Upper lobe of right lung (tissue), 1 donor: ENCODE results near the gene GLRX3. TPM values are rescaled to one million over a fixed set of nuclear protein-coding genes. Genes with fewer than 3 reads are reported as not detected.

ENCODE experiments used
- ATAC-seq: fragments of 200-7000 bp; cut with Tn5 transposase; one replicate; pipeline ENCODE4 v1.9.1; 2020; ENCODE audit warnings: mild to moderate bottlenecking, moderate library complexity
- DNase-seq: peaks from one replicate; pipeline ENCODE4 v3.0.0-alpha.2; 2020
- H3K27ac ChIP-seq: fragments of 200-600 bp; one replicate; pipeline ENCODE4 v1.8.0; 2022
- H3K27me3 ChIP-seq: fragments of 200-600 bp; one replicate; pipeline ENCODE4 v1.8.0; 2022; ENCODE audit warnings: mild to moderate bottlenecking
- H3K36me3 ChIP-seq: fragments of 200-600 bp; one replicate; pipeline ENCODE4 v1.8.0; 2022
- H3K4me1 ChIP-seq: fragments of 200-600 bp; one replicate; pipeline ENCODE4 v1.8.0; 2022
- H3K4me3 ChIP-seq: fragments of 200-600 bp; one replicate; pipeline ENCODE4 v1.8.0; 2022; ENCODE audit warnings: mild to moderate bottlenecking
- H3K9me3 ChIP-seq: fragments of 200-600 bp; one replicate; pipeline ENCODE4 v1.8.0; 2022
- CTCF ChIP-seq: fragments of 200-600 bp; IDR thresholded peaks from one replicate; pipeline ENCODE4 v1.8.0; 2022; ENCODE audit warnings: antibody characterized with exemption
- intact Hi-C: fragments of 100-400 bp; cut with DNase I; formaldehyde crosslinking; loops from one replicate; pipeline ENCODE4 v1.11.0; 2022
- total RNA-seq: library from RNA; stranded (reverse); fragmentation: NEBNext Ultra II Directional; extraction: Animal tissue kit (Norgen Biotek cat#: 25700); gene quantifications from one replicate; pipeline ENCODE4 v1.2.1, GENCODE V29; 2021
- donor health status: DM: no; HTN: yes; CAD: no; lungs with severe emphysema.

GLRX3 gene
- total RNA-seq, 1 donor from 2014 or later, result 53.1 TPM

- H3K9me3 ChIP-seq, result no peaks in the 10 kb centered on the region
- no peaks in the 10 kb centered on the region for H3K36me3 ChIP-seq
- no peak overlapping the region for H3K4me3 ChIP-seq
- H3K4me1 ChIP-seq, result peaks cover 7% of the 10 kb centered on the region
- TF ChIP-seq CTCF, result no peak
- intact Hi-C loops, result no loop called here
- H3K27ac ChIP-seq, result no peak overlapping the region
- ATAC-seq (no peak), DNase-seq (no peak)
- H3K27me3 ChIP-seq, result peaks cover 5% of the 10 kb centered on the region
Measured at GRCh38 chr10:130192276-130192848, 56.2 kb downstream of the GLRX3 start.

GRCh38 chr10:130193033-130193432, 56.8 kb downstream of the GLRX3 start:
- no peak for ATAC-seq
- H3K4me3 ChIP-seq, result no peak overlapping the region
- intact Hi-C loops, result no loop called here
- no peak for TF ChIP-seq CTCF
- peaks cover 7% of the 10 kb centered on the region for H3K4me1 ChIP-seq
- DNase-seq, result no peak
- no peak overlapping the region for H3K27ac ChIP-seq
- H3K9me3 ChIP-seq, result no peaks in the 10 kb centered on the region
- peaks cover 5% of the 10 kb centered on the region for H3K27me3 ChIP-seq
- H3K36me3 ChIP-seq, result no peaks in the 10 kb centered on the region

- Histone ChIP-seq H3K9me3 (no peaks in the 10 kb centered on the region), H3K4me1 (peaks cover 7% of the 10 kb centered on the region), H3K36me3 (no peaks in the 10 kb centered on the region), H3K27me3 (peaks cover 5% of the 10 kb centered on the region), H3K4me3 (no peak overlapping the region), H3K27ac (no peak overlapping the region)
- intact Hi-C loops, result no loop called here
- DNase-seq (no peak), ATAC-seq (no peak)
- no peak for TF ChIP-seq CTCF
Measured at GRCh38 chr10:130193493-130194193, 57.5 kb downstream of the GLRX3 start.

GRCh38 chr10:130194194-130194990, 58.2 kb downstream of the GLRX3 start:
- TF ChIP-seq CTCF, result no peak
- Histone ChIP-seq H3K9me3 (no peaks in the 10 kb centered on the region), H3K27me3 (peaks cover 5% of the 10 kb centered on the region), H3K4me1 (peaks cover 7% of the 10 kb centered on the region), H3K4me3 (no peak overlapping the region), H3K36me3 (no peaks in the 10 kb centered on the region), H3K27ac (no peak overlapping the region)
- DNase-seq (peak; percentile 40), ATAC-seq (no peak)
- intact Hi-C loops, result no loop called here

GRCh38 chr10:130194991-130195645, 58.9 kb downstream of the GLRX3 start:
- no peaks in the 10 kb centered on the region for H3K36me3 ChIP-seq
- no peaks in the 10 kb centered on the region for H3K9me3 ChIP-seq
- H3K27ac ChIP-seq, result no peak overlapping the region
- TF ChIP-seq CTCF, result no peak
- peaks cover 5% of the 10 kb centered on the region for H3K27me3 ChIP-seq
- intact Hi-C loops, result no loop called here
- no peak overlapping the region for H3K4me3 ChIP-seq
- ATAC-seq, result no peak
- no peak for DNase-seq
- H3K4me1 ChIP-seq, result peaks cover 7% of the 10 kb centered on the region
